Endothelial cell of umbilical vein (primary cell): Measurements from ENCODE around the gene RAD23B.

Experiments used
- CTCF ChIP-seq, 2 donors: IDR thresholded peaks; 1 replicate in 1 of 2; 2 replicates in 1 of 2; pipeline ENCODE4 v1.5.1; 2011; ENCODE audit warnings: low read length in 2 of 2, mild to moderate bottlenecking in 2 of 2, moderate library complexity in 2 of 2, control low read depth in 1 of 2, inconsistent platforms in 1 of 2, low read depth in 1 of 2; ENCODE audit not compliant: insufficient read depth in 1 of 2; ENCODE audit errors: extremely low read depth in 1 of 2
- EZH2 ChIP-seq: IDR thresholded peaks from 2 replicates; pipeline ENCODE4 v1.6.1; 2012; ENCODE audit warnings: borderline replicate concordance, low read depth, mild to moderate bottlenecking, moderate library complexity, low read length, inconsistent platforms; ENCODE audit not compliant: severe bottlenecking
- MYC ChIP-seq: IDR thresholded peaks from one replicate; pipeline ENCODE4 v1.6.1; 2011; ENCODE audit warnings: mild to moderate bottlenecking, low read depth, low read length
- POLR2A ChIP-seq: IDR thresholded peaks from 2 replicates; pipeline ENCODE4 v1.6.1; 2012; ENCODE audit warnings: low read depth, mild to moderate bottlenecking, control low read depth, low read length

GRCh38 chr9:107337676-107338590 is 54.9 kb downstream of the RAD23B start:
- no peak for TF ChIP-seq POLR2A
- TF ChIP-seq EZH2: no peak
- TF ChIP-seq CTCF (IDR thresholded peaks at IDR 0.05; ENCODE audit: extremely low read depth in 1 of 2, insufficient read depth in 1 of 2, low read depth in 1 of 2, low read length in 2 of 2): no peak
- no peak for TF ChIP-seq MYC
